IMR-90 (cell line): ENCODE measurements around the gene CHD6. TPM values are rescaled to one million over a fixed set of nuclear protein-coding genes. Genes with fewer than 3 reads are reported as not detected.

Experiments used
- ATAC-seq: fragments of 200-7000 bp; cut with Tn5 transposase; 2 replicates; pipeline ENCODE4 v1.9.1; 2020; ENCODE audit warnings: low read depth, mild to moderate bottlenecking, moderate library complexity
- BruUV-seq: library from RNA; stranded (reverse); fragments of 400-500 nt; replicated peaks from 2 replicates; lab custom pipeline; 2021; lab: Mats Ljungman, UMichigan
- CTCF ChIA-PET: fragments of 300-600 bp; formaldehyde crosslinking; extraction: SDS; loops from one replicate; lab custom pipeline; 2021; ENCODE audit warnings: antibody characterized with exemption; lab: Yijun Ruan, JAX
- POLR2A ChIA-PET: fragments of 300-600 bp; sonication (Branson Sonifier 250); formaldehyde crosslinking; loops from one replicate; lab custom pipeline; 2022; ENCODE audit warnings: antibody characterized with exemption; ENCODE audit not compliant: unreplicated experiment; lab: Charles Lee
- DNase-seq: peaks from one replicate; pipeline ENCODE4 v3.0.0; 2013
- H2AFZ ChIP-seq: replicated peaks from 2 replicates; pipeline ENCODE3; 2013; ENCODE audit warnings: low read length, mild to moderate bottlenecking; ENCODE audit not compliant: poor library complexity
- H2AK5ac ChIP-seq: 2 replicates; pipeline ENCODE4 v1.6.1; 2013; ENCODE audit warnings: low read depth, low read length, inconsistent platforms
- H2AK9ac ChIP-seq: replicated peaks from 2 replicates; pipeline ENCODE3; 2013; ENCODE audit warnings: mild to moderate bottlenecking, low read depth, low read length, moderate library complexity; ENCODE audit not compliant: poor library complexity
- H2BK120ac ChIP-seq: 2 replicates; pipeline ENCODE4 v1.6.1; 2013; ENCODE audit warnings: low read depth, low read length, inconsistent platforms
- H2BK15ac ChIP-seq: 3 replicates; pipeline ENCODE4 v1.6.1; 2013; ENCODE audit warnings: low read depth, low read length, inconsistent platforms
- H2BK20ac ChIP-seq: 2 replicates; pipeline ENCODE4 v1.6.1; 2013; ENCODE audit warnings: low read depth, mild to moderate bottlenecking, inconsistent platforms, low read length, moderate library complexity
- H2BK5ac ChIP-seq: 2 replicates; pipeline ENCODE4 v1.6.1; 2013; ENCODE audit warnings: mild to moderate bottlenecking, low read depth, low read length, inconsistent platforms; ENCODE audit not compliant: poor library complexity, severe bottlenecking
- H3K14ac ChIP-seq: replicated peaks from 2 replicates; pipeline ENCODE4 v1.6.1; 2013; ENCODE audit warnings: low read depth, low read length, inconsistent platforms
- H3K18ac ChIP-seq: 2 replicates; pipeline ENCODE4 v1.6.1; 2013; ENCODE audit warnings: low read depth, low read length, control low read depth
- H3K23ac ChIP-seq: 2 replicates; pipeline ENCODE4 v1.6.1; 2013; ENCODE audit warnings: low read depth, low read length, inconsistent platforms
- H3K27ac ChIP-seq: 2 replicates; pipeline ENCODE4 v1.5.1; 2013; ENCODE audit warnings: mild to moderate bottlenecking, control low read depth, low read length; ENCODE audit not compliant: insufficient read depth
- H3K27me3 ChIP-seq: 2 replicates; pipeline ENCODE4 v1.6.1; 2013; ENCODE audit warnings: low read length; ENCODE audit not compliant: control insufficient read depth, insufficient read depth
- H3K36me3 ChIP-seq: 2 replicates; pipeline ENCODE4 v1.6.1; 2013; ENCODE audit warnings: low read length, mixed read lengths; ENCODE audit not compliant: control insufficient read depth, insufficient read depth
- H3K4ac ChIP-seq: 2 replicates; pipeline ENCODE4 v1.6.1; 2013; ENCODE audit warnings: low read depth, low read length, inconsistent platforms
- H3K4me1 ChIP-seq: 2 replicates; pipeline ENCODE4 v1.6.1; 2013; ENCODE audit warnings: low read length, mixed read lengths; ENCODE audit not compliant: control insufficient read depth, insufficient read depth
- H3K4me2 ChIP-seq: 2 replicates; pipeline ENCODE4 v1.6.1; 2013; ENCODE audit warnings: low read depth, mild to moderate bottlenecking, control low read depth, low read length, moderate library complexity
- H3K4me3 ChIP-seq: 2 replicates; pipeline ENCODE4 v1.5.1; 2013; ENCODE audit warnings: low read depth, mild to moderate bottlenecking, control low read depth, low read length, moderate library complexity; ENCODE audit not compliant: insufficient read depth
- H3K56ac ChIP-seq: 2 replicates; pipeline ENCODE4 v1.6.1; 2013; ENCODE audit warnings: low read length, inconsistent platforms; ENCODE audit not compliant: insufficient read depth; ENCODE audit errors: extremely low read depth
- H3K79me1 ChIP-seq, 2 experiments: 2 replicates each; pipeline ENCODE4 v1.6.1; 2013; ENCODE audit warnings: low read length in 2 of 2, inconsistent platforms in 1 of 2, low read depth in 1 of 2
- H3K9ac ChIP-seq: 2 replicates; pipeline ENCODE4 v1.6.1; 2013; ENCODE audit warnings: low read depth, low read length, control low read depth
- H3K9me1 ChIP-seq: 2 replicates; pipeline ENCODE4 v1.6.1; 2013; ENCODE audit warnings: low read length, inconsistent platforms; ENCODE audit not compliant: insufficient read depth
- H3K9me3 ChIP-seq: 2 replicates; pipeline ENCODE4 v1.6.1; 2013; ENCODE audit warnings: low read length; ENCODE audit not compliant: control insufficient read depth, insufficient read depth
- H4K20me1 ChIP-seq: 2 replicates; pipeline ENCODE4 v1.6.1; 2013; ENCODE audit warnings: low read length, inconsistent platforms; ENCODE audit not compliant: insufficient read depth
- H4K5ac ChIP-seq: 2 replicates; pipeline ENCODE4 v1.6.1; 2013; ENCODE audit warnings: mild to moderate bottlenecking, low read depth, low read length, control low read depth
- H4K8ac ChIP-seq, 2 experiments: 2 replicates each; pipeline ENCODE4 v1.6.1; 2013; ENCODE audit warnings: low read depth in 2 of 2, low read length in 2 of 2, control low read depth in 1 of 2, inconsistent platforms in 1 of 2
- H4K91ac ChIP-seq: 2 replicates; pipeline ENCODE4 v1.6.1; 2013; ENCODE audit warnings: low read depth, low read length, inconsistent platforms; ENCODE audit not compliant: insufficient read depth
- BHLHE40 ChIP-seq: fragments of 150-350 bp; IDR thresholded peaks from 2 replicates; pipeline ENCODE4 v1.6.1; 2016; ENCODE audit warnings: mild to moderate bottlenecking, low read depth, low read length
- CEBPB ChIP-seq: IDR thresholded peaks from 2 replicates; pipeline ENCODE4 v1.6.1; 2012; ENCODE audit warnings: low read depth, low read length, improper control_type of control experiment
- CHD1 ChIP-seq: IDR thresholded peaks from 2 replicates; pipeline ENCODE4 v1.6.1; 2012; ENCODE audit warnings: low read depth, low read length, improper control_type of control experiment
- ELK1 ChIP-seq: fragments of 150-350 bp; IDR thresholded peaks from 2 replicates; pipeline ENCODE4 v1.6.1; 2016; ENCODE audit warnings: low read depth, mild to moderate bottlenecking, low read length, moderate library complexity, borderline replicate concordance
- FOS ChIP-seq: fragments of 150-350 bp; IDR thresholded peaks from 2 replicates; pipeline ENCODE4 v1.6.1; 2016; ENCODE audit warnings: low read depth, low read length
- MAFK ChIP-seq: IDR thresholded peaks from 2 replicates; pipeline ENCODE4 v1.6.1; 2012; ENCODE audit warnings: low read depth, low read length, improper control_type of control experiment
- MAZ ChIP-seq: IDR thresholded peaks from 2 replicates; pipeline ENCODE4 v1.6.1; 2012; ENCODE audit warnings: low read depth, mild to moderate bottlenecking, low read length, improper control_type of control experiment, moderate library complexity, borderline replicate concordance
- MXI1 ChIP-seq: IDR thresholded peaks from 2 replicates; pipeline ENCODE4 v1.6.1; 2012; ENCODE audit warnings: low read depth, mild to moderate bottlenecking, low read length, moderate library complexity, borderline replicate concordance
- NFE2L2 ChIP-seq: fragments of 150-350 bp; IDR thresholded peaks from 2 replicates; pipeline ENCODE4 v1.6.1; 2016; ENCODE audit warnings: low read depth, mild to moderate bottlenecking, low read length
- POLR2A ChIP-seq: IDR thresholded peaks from 2 replicates; pipeline ENCODE4 v1.6.1; 2012; ENCODE audit warnings: mild to moderate bottlenecking, low read depth, low read length
- RAD21 ChIP-seq: IDR thresholded peaks from 2 replicates; pipeline ENCODE4 v1.6.1; 2012; ENCODE audit warnings: low read length, improper control_type of control experiment
- RCOR1 ChIP-seq: IDR thresholded peaks from 2 replicates; pipeline ENCODE4 v1.6.1; 2012; ENCODE audit warnings: mild to moderate bottlenecking, low read length, improper control_type of control experiment; ENCODE audit not compliant: insufficient replicate concordance
- RFX5 ChIP-seq: IDR thresholded peaks from 2 replicates; pipeline ENCODE4 v1.8.0; 2012; ENCODE audit warnings: low read depth, mild to moderate bottlenecking, low read length, moderate library complexity
- SMC3 ChIP-seq: fragments of 150-350 bp; IDR thresholded peaks from 2 replicates; pipeline ENCODE4 v1.6.1; 2016; ENCODE audit warnings: low read depth, mild to moderate bottlenecking, antibody characterized with exemption, low read length, moderate library complexity
- USF2 ChIP-seq: fragments of 150-350 bp; IDR thresholded peaks from 2 replicates; pipeline ENCODE4 v1.6.1; 2017; ENCODE audit warnings: mild to moderate bottlenecking, antibody characterized with exemption, low read length, low read depth
- WGBS, 2 experiments: methylation state at CpG; one replicate each; pipeline versions ENCODE4 v1.1.5 to v1.1.7; 2013; ENCODE audit warnings: missing lambda C conversion rate in 2 of 2; ENCODE audit not compliant: insufficient read length in 1 of 2; ENCODE audit errors: extremely low coverage in 2 of 2; 5-methylcytosine and 5-hydroxymethylcytosine counted together
- dilution Hi-C: fragments of 300-500 bp; cut with HindIII; formaldehyde crosslinking; loops from one replicate; pipeline ENCODE4 v1.14.3; 2018; ENCODE audit warnings: low sequenced_read_pairs; ENCODE audit not compliant: unreplicated experiment
- in situ Hi-C: fragments of 300-500 bp; cut with MboI; formaldehyde crosslinking; loops from 3 replicates; pipeline ENCODE4 v1.14.3; 2019; ENCODE audit warnings: low sequenced_read_pairs, inconsistent platforms, mixed read lengths
- intact Hi-C: fragments of 100-400 bp; cut with micrococcal nuclease; formaldehyde crosslinking; loops from 2 replicates; pipeline ENCODE4 v1.10.0; 2022
- polyA plus RNA-seq, 3 experiments: library from polyadenylated mRNA; depleted of rRNA; stranded (reverse); fragments of >200 nt; gene quantifications; 2 replicates each; pipeline ENCODE4 v1.2.3, GENCODE V29; 2012; ENCODE audit warnings: low replicate concordance in 1 of 3
- total RNA-seq: library from RNA; depleted of rRNA; stranded (reverse); fragments of >200 nt; gene quantifications from 2 replicates; pipeline ENCODE4 v1.2.3, GENCODE V29; 2012
- TF ChIP-seq, protein P1 (sequence below): conservative IDR thresholded peaks from 2 replicates; pipeline ENCODE4 v1.5.1; 2012; ENCODE audit warnings: mild to moderate bottlenecking, low read depth, low read length, improper control_type of control experiment

Gene CHD6
- total and polyA plus RNA-seq, 2 of the 4 experiments (the other 2 are of a cell fraction) = 8.8 to 26.7 TPM

GRCh38 chr20:41627001-41627495 lies 8.9 kb upstream of the CHD6 start:
- in situ Hi-C loops = no loop called here
- no CpG with 5 or more reads among the region's 1 CpG for WGBS, 2 experiments
- POLR2A ChIA-PET = no interaction called here

More at GRCh38 chr20:41627001-41627495, 8.9 kb upstream of the CHD6 start:
- Histone ChIP-seq H2BK15ac (no peak overlapping the region), H3K18ac (no peak overlapping the region), H3K9me3 (no peaks in the 10 kb centered on the region), H2BK20ac (no peak overlapping the region), H3K36me3 (no peaks in the 10 kb centered on the region), H2BK120ac (no peak overlapping the region), H4K5ac (no peak overlapping the region), H4K20me1 (no peaks in the 10 kb centered on the region), H4K91ac (no peak overlapping the region), H3K9ac (no peak overlapping the region), H3K4me3 (no peak overlapping the region), H3K27ac (no peak overlapping the region), H3K14ac (no peak overlapping the region), H3K4me2 (no peak overlapping the region), H2BK5ac (no peak overlapping the region), H3K4ac (no peak overlapping the region), H2AFZ (no peak overlapping the region), H3K9me1 (no peaks in the 10 kb centered on the region), H4K8ac (no peak overlapping the region), H3K79me1 (no peaks in the 10 kb centered on the region), H2AK9ac (no peak overlapping the region), H3K23ac (no peak overlapping the region), H3K4me1 (no peaks in the 10 kb centered on the region), H2AK5ac (no peak overlapping the region), H3K56ac (no peak overlapping the region), H3K27me3 (peaks cover 11% of the 10 kb centered on the region)
- no TSS peak for BruUV-seq
- no peak for ATAC-seq
- TF ChIP-seq NFE2L2 (no peak), MAZ (no peak), MAFK (no peak), RAD21 (no peak), RCOR1 (no peak), CEBPB (no peak), POLR2A (no peak), ELK1 (no peak), BHLHE40 (no peak), SMC3 (no peak), RFX5 (no peak), MXI1 (no peak), FOS (no peak), USF2 (no peak), CHD1 (no peak)
- TF ChIP-seq, protein P1, sequence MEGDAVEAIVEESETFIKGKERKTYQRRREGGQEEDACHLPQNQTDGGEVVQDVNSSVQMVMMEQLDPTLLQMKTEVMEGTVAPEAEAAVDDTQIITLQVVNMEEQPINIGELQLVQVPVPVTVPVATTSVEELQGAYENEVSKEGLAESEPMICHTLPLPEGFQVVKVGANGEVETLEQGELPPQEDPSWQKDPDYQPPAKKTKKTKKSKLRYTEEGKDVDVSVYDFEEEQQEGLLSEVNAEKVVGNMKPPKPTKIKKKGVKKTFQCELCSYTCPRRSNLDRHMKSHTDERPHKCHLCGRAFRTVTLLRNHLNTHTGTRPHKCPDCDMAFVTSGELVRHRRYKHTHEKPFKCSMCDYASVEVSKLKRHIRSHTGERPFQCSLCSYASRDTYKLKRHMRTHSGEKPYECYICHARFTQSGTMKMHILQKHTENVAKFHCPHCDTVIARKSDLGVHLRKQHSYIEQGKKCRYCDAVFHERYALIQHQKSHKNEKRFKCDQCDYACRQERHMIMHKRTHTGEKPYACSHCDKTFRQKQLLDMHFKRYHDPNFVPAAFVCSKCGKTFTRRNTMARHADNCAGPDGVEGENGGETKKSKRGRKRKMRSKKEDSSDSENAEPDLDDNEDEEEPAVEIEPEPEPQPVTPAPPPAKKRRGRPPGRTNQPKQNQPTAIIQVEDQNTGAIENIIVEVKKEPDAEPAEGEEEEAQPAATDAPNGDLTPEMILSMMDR = no peak
- CTCF ChIA-PET = no interaction called here
- intact Hi-C loops (no loop called here), dilution Hi-C loops (no loop called here)
- DNase-seq = no peak
